ENCODE data around the gene HEXIM2. TPM values are rescaled to one million over a fixed set of nuclear protein-coding genes. Genes with fewer than 3 reads are reported as not detected.

Gene HEXIM2
- total and polyA plus RNA-seq, 2 of the 13 experiments (the other 11 are each of a cell fraction or from before 2014, with no cell fraction given): 27.1 to 32.4 TPM

GRCh38 chr17:45161288-45162024 is at the start of gene HEXIM2 (continued):
- TF ChIP-seq SMAD1 (CRISPR knock-in tag; IDR thresholded peaks at IDR 0.05; ENCODE audit: borderline replicate concordance, low read depth) (peak; percentile 75; the same call in 1 of the 2 replicates), ZNF878 (CRISPR knock-in tag; IDR thresholded peaks at IDR 0.05) (peak; percentile 16; the same call in 1 of the 2 replicates), NR2F6 (IDR thresholded peaks at IDR 0.05) (0 out of 2 replicates have a peak, but pooled peaks have one; percentile 9), NR2F6 (CRISPR knock-in tag; IDR thresholded peaks at IDR 0.05) (peak; percentile 50), JUND (CRISPR knock-in tag; IDR thresholded peaks at IDR 0.05) (peak; percentile 2; the same call in 1 of the 2 replicates), ZNF296 (CRISPR knock-in tag; conservative IDR thresholded peaks at IDR 0.05) (no peak), SNAPC4 (CRISPR knock-in tag; IDR thresholded peaks at IDR 0.05) (peak; percentile 90; the same call in 1 of the 2 replicates), FOXO4 (CRISPR knock-in tag; conservative IDR thresholded peaks at IDR 0.05) (0 out of 2 replicates have a peak, but pooled peaks have one; percentile 54), ARID5B (CRISPR knock-in tag; IDR thresholded peaks at IDR 0.05) (peak; percentile 14), MAX (IDR thresholded peaks at IDR 0.05) (peak; percentile 72), ZNF460 (CRISPR knock-in tag; IDR thresholded peaks at IDR 0.05; ENCODE audit: borderline replicate concordance) (no peak), ZNF260 (CRISPR knock-in tag; IDR thresholded peaks at IDR 0.05; ENCODE audit: borderline replicate concordance, low read depth) (no peak), ZFAT (CRISPR knock-in tag; conservative IDR thresholded peaks at IDR 0.05) (0 out of 2 replicates have a peak, but pooled peaks have one; percentile 21), FOXA3 (CRISPR knock-in tag; IDR thresholded peaks at IDR 0.05) (peak; percentile 89)
